ENCODE data around the gene PIP4K2A. TPM values are rescaled to one million over a fixed set of nuclear protein-coding genes. Genes with fewer than 3 reads are reported as not detected.

Gene PIP4K2A
- total and polyA plus RNA-seq, 2 of the 8 experiments (the other 6 are each of a cell fraction or from before 2014, with no cell fraction given): 19.0 to 60.9 TPM

DNA sequence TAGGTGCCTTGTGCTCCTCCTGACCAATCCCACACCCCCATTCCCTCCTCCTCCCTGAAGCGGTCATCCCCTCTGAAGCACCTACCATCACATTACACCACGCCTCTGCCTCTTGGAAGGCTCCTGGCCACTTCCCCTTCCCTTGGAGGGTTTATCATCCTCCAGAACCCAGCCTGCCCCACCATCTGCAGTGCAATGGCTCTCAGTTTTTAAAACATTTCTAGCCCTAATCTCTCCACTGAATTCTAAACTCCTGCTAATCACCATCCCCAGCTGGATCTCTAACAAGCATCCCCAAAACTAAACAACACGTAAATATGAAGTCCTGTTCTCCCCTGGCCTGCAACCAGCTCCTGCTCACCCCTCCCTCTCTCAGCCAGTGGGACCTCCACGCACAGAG, 70.6 kb downstream of the PIP4K2A start:
- H2BK120ac ChIP-seq (replicated peaks; ENCODE audit: low read depth, low read length): no peak overlapping the region
- H2AFZ ChIP-seq (ENCODE audit: low read length): no peak overlapping the region
- H4K5ac ChIP-seq (ENCODE audit: insufficient read length, low read depth, low read length): no peak overlapping the region
- no peaks in the 10 kb centered on the region; the same call in 1 of the 2 replicates for H3K23me2 ChIP-seq (ENCODE audit: low read depth, low read length)
- 96% methylated on average over 4 of the region's 4 CpGs; no CpG with 5 or more reads in 1 of the 2 experiments for WGBS, 2 experiments (ENCODE audit: extremely low coverage in 1 of 2, insufficient coverage in 1 of 2, insufficient read length in 1 of 2, insufficient replicate concordance in 2 of 2, low coverage in 1 of 2, low lambda C conversion rate in 2 of 2, missing lambda C conversion rate in 1 of 2)
- H2BK20ac ChIP-seq (ENCODE audit: low read length): no peak overlapping the region
- ChIA-PET CTCF (ENCODE audit: partially characterized antibody) (interaction anchor here (1.0 kb wide), 1 partner anchor 14 kb away, joined by 3 read pairs; no protein-coding TSS in a partner anchor), POLR2A (ENCODE audit: partially characterized antibody) (no interaction called here)
- H4K20me1 ChIP-seq (replicated peaks in 1 of 2; ENCODE audit: control insufficient read depth in 1 of 2, insufficient read depth in 2 of 2, low read length in 2 of 2): peaks cover 0 to 2% of the 10 kb centered on the region in 2 experiments
- no peak overlapping the region for H3K4me3 ChIP-seq (ENCODE audit: extremely low read depth in 1 of 4, insufficient read depth in 2 of 4, low read depth in 3 of 4, low read length in 4 of 4)
- H3K4ac ChIP-seq (replicated peaks; ENCODE audit: insufficient read length, low read depth, low read length): no peak overlapping the region
- no peak overlapping the region for H3K23ac ChIP-seq (ENCODE audit: insufficient read length)
- no peak overlapping the region for H2BK15ac ChIP-seq (ENCODE audit: low read length)
- H2BK12ac ChIP-seq (ENCODE audit: low read depth, low read length): no peak overlapping the region
- H3K79me2 ChIP-seq (ENCODE audit: control insufficient read depth in 1 of 2, insufficient read depth in 2 of 2, low read length in 2 of 2): peaks cover 0 to 95% of the 10 kb centered on the region in 2 experiments; a peak in 3 of 4 replicates
- H2AK5ac ChIP-seq (ENCODE audit: low read depth, low read length): no peak overlapping the region
- H3K9ac ChIP-seq (replicated peaks in 1 of 4; ENCODE audit: extremely low read depth in 1 of 4, low read depth in 3 of 4, low read length in 3 of 4): no peak overlapping the region
- no peak overlapping the region for H3K27ac ChIP-seq (ENCODE audit: low read depth, low read length)
- peaks cover 0 to 6% (median 4%) of the 10 kb centered on the region in 4 experiments; a peak in 2 of 7 replicates for H3K4me1 ChIP-seq (replicated peaks in 1 of 4; ENCODE audit: control insufficient read depth in 3 of 4, insufficient read depth in 4 of 4, low read length in 3 of 4)
- FAIRE-seq (no peak), DNase-seq (ENCODE audit: low read depth in 1 of 2, low spot score in 2 of 2) (no peak)
- peaks cover 6% of the 10 kb centered on the region for H3K79me1 ChIP-seq (ENCODE audit: low read depth, low read length)
- no peaks in the 10 kb centered on the region for H3K9me3 ChIP-seq (ENCODE audit: insufficient read depth in 2 of 2, low read depth in 1 of 2, low read length in 1 of 2)
- H3K36me3 ChIP-seq (ENCODE audit: control insufficient read depth in 2 of 4, insufficient read depth in 4 of 4, low read length in 3 of 4): no peaks in the 10 kb centered on the region
- no peak overlapping the region for H3K56ac ChIP-seq (replicated peaks; ENCODE audit: insufficient read length, low read depth, low read length)
- H3K27me3 ChIP-seq (replicated peaks in 1 of 4; ENCODE audit: control insufficient read depth in 3 of 4, extremely low read depth in 1 of 4, insufficient read depth in 3 of 4, low read length in 3 of 4): no peaks in the 10 kb centered on the region
- no peak overlapping the region for H2BK5ac ChIP-seq (ENCODE audit: low read depth, low read length)
- no peak overlapping the region for H3K14ac ChIP-seq (ENCODE audit: insufficient read length)
- H3K18ac ChIP-seq (ENCODE audit: extremely low read depth, low read length): no peak overlapping the region
- H3K4me2 ChIP-seq (ENCODE audit: insufficient read depth in 1 of 2, low read depth in 2 of 2, low read length in 2 of 2): no peak overlapping the region
- no peak overlapping the region for H4K91ac ChIP-seq (replicated peaks; ENCODE audit: insufficient read length, low read length)
- H4K8ac ChIP-seq (ENCODE audit: extremely low read depth, insufficient read depth, low read length): no peak overlapping the region
- TF ChIP-seq SP1 (IDR thresholded peaks at IDR 0.05; ENCODE audit: low read depth, low read length): no peak
- TF ChIP-seq JUN (IDR thresholded peaks at IDR 0.05; ENCODE audit: low read depth, low read length): no peak
- no peak for TF ChIP-seq NRF1 (IDR thresholded peaks at IDR 0.05; ENCODE audit: low read depth, low read length)
- TF ChIP-seq RBBP5 (IDR thresholded peaks at IDR 0.05; ENCODE audit: borderline replicate concordance, low read depth, low read length): no peak
- no peak for TF ChIP-seq CTBP2 (IDR thresholded peaks at IDR 0.05; ENCODE audit: borderline replicate concordance, insufficient read depth, insufficient read length, low read length)
- no peak for TF ChIP-seq KDM4A (IDR thresholded peaks at IDR 0.05; ENCODE audit: low read depth, low read length, severe bottlenecking)
- TF ChIP-seq, protein P1, sequence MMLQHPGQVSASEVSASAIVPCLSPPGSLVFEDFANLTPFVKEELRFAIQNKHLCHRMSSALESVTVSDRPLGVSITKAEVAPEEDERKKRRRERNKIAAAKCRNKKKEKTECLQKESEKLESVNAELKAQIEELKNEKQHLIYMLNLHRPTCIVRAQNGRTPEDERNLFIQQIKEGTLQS (IDR thresholded peaks at IDR 0.05; ENCODE audit: insufficient read depth, low read depth, low read length): no peak
- TF ChIP-seq SP4 (IDR thresholded peaks at IDR 0.05; ENCODE audit: low read length): no peak
- no peak for TF ChIP-seq CEBPB (IDR thresholded peaks at IDR 0.05; ENCODE audit: low read depth, low read length)
- no peak for TF ChIP-seq TAF1 (IDR thresholded peaks at IDR 0.05; ENCODE audit: low read depth, low read length)
- no peak for TF ChIP-seq RNF2 (IDR thresholded peaks at IDR 0.05; ENCODE audit: borderline replicate concordance, low read depth, low read length, missing control alignments, poor library complexity, severe bottlenecking)
- no peak for TF ChIP-seq PHF8 (conservative IDR thresholded peaks at IDR 0.05; ENCODE audit: low read depth, low read length)

Data from H1 (cell line).